CD4-positive, alpha-beta T cell treated with Interleukin-1 beta for 1 hour (primary cell): ENCODE results near the gene SLC38A3.
"Not testable (repeated sequence)": the region's sequence is repeated elsewhere in the genome, so short reads cannot be mapped to it uniquely, and the experiment has no call there.

ENCODE experiments used
- DNase-seq, 2 donors: peaks; one replicate each; pipeline ENCODE4 v3.0.0-alpha.2; 2020 to 2022

Gene SLC38A3

GRCh38 chr3:50192689-50193141 is 12.4 kb upstream of the SLC38A3 start:
- DNase-seq = peak; percentile 79 to 86

- no peak for DNase-seq
Measured at GRCh38 chr3:50193286-50193685, 11.8 kb upstream of the SLC38A3 start.

GRCh38 chr3:50193746-50194127 is 11.3 kb upstream of the SLC38A3 start:
- DNase-seq = no peak

- peak; percentile 87 for DNase-seq
Measured at GRCh38 chr3:50194128-50194902, 10.8 kb upstream of the SLC38A3 start.

GRCh38 chr3:50194903-50195500 is 10.1 kb upstream of the SLC38A3 start:
- DNase-seq = peak in 1 of 2 donors; percentile 55

GRCh38 chr3:50195501-50196252 is 9.4 kb upstream of the SLC38A3 start:
- DNase-seq = no peak

GRCh38 chr3:50196253-50196801 is 8.7 kb upstream of the SLC38A3 start:
- DNase-seq = no peak

- DNase-seq = no peak
Measured at GRCh38 chr3:50201573-50202315, 3.3 kb upstream of the SLC38A3 start.

- DNase-seq = no peak
Measured at GRCh38 chr3:50202353-50203112, 2.5 kb upstream of the SLC38A3 start.

GRCh38 chr3:50203113-50203808 is 1.8 kb upstream of the SLC38A3 start:
- DNase-seq = no peak

GRCh38 chr3:50203809-50204803 is 965 bp upstream of the SLC38A3 start:
- no peak for DNase-seq

- DNase-seq = peak; percentile 32 to 46
Measured at GRCh38 chr3:50205413-50206276, 574 bp downstream of the SLC38A3 start.

GRCh38 chr3:50207359-50208042 is 2.4 kb downstream of the SLC38A3 start:
- DNase-seq = no peak

- DNase-seq = no peak
Measured at GRCh38 chr3:50208677-50209344, 3.7 kb downstream of the SLC38A3 start.

- DNase-seq = no peak
Measured at GRCh38 chr3:50210176-50210509, 5.1 kb downstream of the SLC38A3 start.

GRCh38 chr3:50210510-50211367 is 5.7 kb downstream of the SLC38A3 start:
- no peak for DNase-seq

GRCh38 chr3:50211368-50211717 is 6.3 kb downstream of the SLC38A3 start:
- not testable (repeated sequence) for DNase-seq
